ENCODE measurements around the gene CCNDBP1.
A peak's percentile ranks its signal among the peaks of the same experiment; 100 is the strongest.
"Not testable (repeated sequence)": the region's sequence is repeated elsewhere in the genome, so short reads cannot be mapped to it uniquely, and the experiment has no call there.

CCNDBP1 gene

GRCh38 chr15:43185157-43186002, at the start of gene CCNDBP1:
Gene CCNDBP1, plus strand, starts transcription at chr15:43185403. Its CDS starts 96 bp downstream, at chr15:43185499.
- DNase-seq, result peak; percentile 83

GRCh38 chr15:43143203-43143941, 41.8 kb upstream of the CCNDBP1 start:
- DNase-seq, result no peak

- no peak for DNase-seq
These were observed 40.7 kb upstream of the CCNDBP1 start for GRCh38 chr15:43144512-43144911.

- DNase-seq, result no peak
These were observed 39.0 kb upstream of the CCNDBP1 start for GRCh38 chr15:43146184-43146583.

GRCh38 chr15:43150191-43150929, 34.8 kb upstream of the CCNDBP1 start:
- DNase-seq, result peak; percentile 99

GRCh38 chr15:43151688-43152087, 33.5 kb upstream of the CCNDBP1 start:
- no peak for DNase-seq

GRCh38 chr15:43153269-43153668, 31.9 kb upstream of the CCNDBP1 start:
- DNase-seq, result no peak

- DNase-seq, result no peak
These were observed 19.3 kb upstream of the CCNDBP1 start for GRCh38 chr15:43165801-43166325.

- not testable (repeated sequence) for DNase-seq
These were observed 17.9 kb upstream of the CCNDBP1 start for GRCh38 chr15:43167261-43167660.

- no peak for DNase-seq
These were observed 16.8 kb upstream of the CCNDBP1 start for GRCh38 chr15:43168192-43169107.

- no peak for DNase-seq
These were observed 15.3 kb upstream of the CCNDBP1 start for GRCh38 chr15:43169888-43170287.

- not testable (repeated sequence) for DNase-seq
These were observed 9.4 kb upstream of the CCNDBP1 start for GRCh38 chr15:43175656-43176309.

- not testable (repeated sequence) for DNase-seq
These were observed 8.1 kb upstream of the CCNDBP1 start for GRCh38 chr15:43177147-43177546.

GRCh38 chr15:43183270-43183669, 1.9 kb upstream of the CCNDBP1 start:
- DNase-seq, result no peak

GRCh38 chr15:43184407-43185124, 637 bp upstream of the CCNDBP1 start:
- no peak for DNase-seq

GRCh38 chr15:43186003-43186353, 775 bp downstream of the CCNDBP1 start:
- no peak for DNase-seq

GRCh38 chr15:43187544-43188155, 2.4 kb downstream of the CCNDBP1 start:
- DNase-seq, result peak; percentile 58

- DNase-seq, result no peak
These were observed 4.1 kb downstream of the CCNDBP1 start for GRCh38 chr15:43189296-43189695.

GRCh38 chr15:43190178-43190577, 5.0 kb downstream of the CCNDBP1 start:
- no peak for DNase-seq

- DNase-seq, result no peak
These were observed 8.5 kb downstream of the CCNDBP1 start for GRCh38 chr15:43193710-43194109.
